HEK293T (cell line): ENCODE data around the gene SEC22C.

Source experiments
- CTCF ChIA-PET: fragments of 350-600 bp; formaldehyde crosslinking; extraction: SDS; loops from one replicate; lab custom pipeline; 2021; ENCODE audit warnings: antibody characterized with exemption, inconsistent platforms; lab: Yijun Ruan, JAX
- POLR2A ChIA-PET: fragments of 350-600 bp; formaldehyde crosslinking; extraction: SDS; loops from one replicate; lab custom pipeline; 2020; ENCODE audit warnings: antibody characterized with exemption, inconsistent platforms; lab: Yijun Ruan, JAX
- DNase-seq: peaks from one replicate; pipeline ENCODE4 v3.0.0; 2012; ENCODE audit warnings: mixed read lengths; ENCODE audit errors: extremely low spot score
- ARNT ChIP-seq: fragments of 450-650 bp; IDR thresholded peaks from 2 replicates; pipeline ENCODE4 v1.6.1; 2017; ENCODE audit warnings: mild to moderate bottlenecking
- BHLHE40 ChIP-seq: fragments of 450-650 bp; IDR thresholded peaks from 2 replicates; pipeline ENCODE4 v1.6.1; 2016; ENCODE audit warnings: mild to moderate bottlenecking, moderate library complexity, borderline replicate concordance
- CTBP1 ChIP-seq: fragments of 450-650 bp; IDR thresholded peaks from 2 replicates; pipeline ENCODE4 v1.6.1; 2016; ENCODE audit warnings: borderline replicate concordance
- ELF4 ChIP-seq: fragments of 450-650 bp; IDR thresholded peaks from 2 replicates; pipeline ENCODE4 v1.6.1; 2017; ENCODE audit warnings: antibody characterized with exemption
- FOXA1 ChIP-seq: fragments of 450-650 bp; IDR thresholded peaks from 2 replicates; pipeline ENCODE4 v1.6.1; 2016; ENCODE audit warnings: mild to moderate bottlenecking
- FOXK2 ChIP-seq: fragments of 450-650 bp; IDR thresholded peaks from 2 replicates; pipeline ENCODE4 v1.6.1; 2016; ENCODE audit warnings: mild to moderate bottlenecking
- FOXM1 ChIP-seq: fragments of 450-650 bp; IDR thresholded peaks from 2 replicates; pipeline ENCODE4 v1.6.1; 2017; ENCODE audit warnings: mild to moderate bottlenecking, borderline replicate concordance
- HDGF ChIP-seq: fragments of 450-650 bp; IDR thresholded peaks from 2 replicates; pipeline ENCODE4 v1.6.1; 2017; ENCODE audit warnings: antibody characterized with exemption, borderline replicate concordance
- L3MBTL2 ChIP-seq: fragments of 450-650 bp; conservative IDR thresholded peaks from 2 replicates; pipeline ENCODE4 v1.6.1; 2016; ENCODE audit warnings: mild to moderate bottlenecking
- LEF1 ChIP-seq: fragments of 450-650 bp; IDR thresholded peaks from 2 replicates; pipeline ENCODE4 v1.6.1; 2017; ENCODE audit warnings: mild to moderate bottlenecking, borderline replicate concordance
- NFRKB ChIP-seq: fragments of 450-650 bp; IDR thresholded peaks from 2 replicates; pipeline ENCODE4 v1.6.1; 2016; ENCODE audit warnings: mild to moderate bottlenecking, moderate library complexity
- SP1 ChIP-seq: fragments of 450-650 bp; IDR thresholded peaks from 2 replicates; pipeline ENCODE4 v1.6.1; 2017
- SUZ12 ChIP-seq: fragments of 450-650 bp; IDR thresholded peaks from 2 replicates; pipeline ENCODE4 v1.6.1; 2016; ENCODE audit warnings: mild to moderate bottlenecking
- TARDBP ChIP-seq: fragments of 450-650 bp; IDR thresholded peaks from 2 replicates; pipeline ENCODE4 v1.6.1; 2016
- ZNF384 ChIP-seq: fragments of 450-650 bp; IDR thresholded peaks from 2 replicates; pipeline ENCODE4 v1.6.1; 2016
- TF ChIP-seq, protein P1 (sequence below): fragments of 450-650 bp; IDR thresholded peaks from 2 replicates; pipeline ENCODE4 v1.6.1; 2016

The SEC22C gene

GRCh38 chr3:42501681-42502428 is 79.9 kb downstream of the SEC22C start:
- ChIA-PET CTCF (no interaction called here), POLR2A (interaction anchor here (0.8 to 1.1 kb wide), 8 partner anchors 10 to 98 kb away, joined by 3 to 5 read pairs (median 4); partner anchors contain the start of gene NKTR)
- peak; percentile 31; the same call in 1 of the 2 replicates for TF ChIP-seq L3MBTL2
- no peak for TF ChIP-seq SUZ12
- no peak for TF ChIP-seq TARDBP
- no peak for TF ChIP-seq HDGF
- TF ChIP-seq ZNF384, result no peak
- TF ChIP-seq FOXK2, result no peak
- no peak for TF ChIP-seq NFRKB
- TF ChIP-seq CTBP1, result no peak
- DNase-seq, result no peak

GRCh38 chr3:42501321-42501680 is 80.5 kb downstream of the SEC22C start:
- CTCF ChIA-PET, result no interaction called here
- no peak for TF ChIP-seq ARNT
- TF ChIP-seq ZNF384, result no peak
- no peak for TF ChIP-seq SP1
- TF ChIP-seq CTBP1, result no peak
- no peak for TF ChIP-seq ELF4
- TF ChIP-seq FOXA1, result no peak
- TF ChIP-seq BHLHE40, result no peak
- TF ChIP-seq TARDBP, result no peak
- TF ChIP-seq NFRKB, result no peak
- no peak for TF ChIP-seq L3MBTL2
- POLR2A ChIA-PET, result no interaction called here
- no peak for DNase-seq

- TF ChIP-seq ARNT, result no peak
- TF ChIP-seq L3MBTL2, result no peak
- TF ChIP-seq CTBP1, result no peak
- TF ChIP-seq HDGF, result no peak
- TF ChIP-seq SP1, result no peak
- no peak for TF ChIP-seq FOXA1
- TF ChIP-seq NFRKB, result no peak
- TF ChIP-seq SUZ12, result no peak
- TF ChIP-seq BHLHE40, result no peak
- TF ChIP-seq TARDBP, result no peak
- TF ChIP-seq FOXM1, result no peak
- ChIA-PET POLR2A (no interaction called here), CTCF (no interaction called here)
- DNase-seq, result no peak
These were observed 80.9 kb downstream of the SEC22C start for GRCh38 chr3:42500909-42501308.

- DNase-seq, result no peak
- CTCF ChIA-PET, result no interaction called here
- POLR2A ChIA-PET, result no interaction called here
These were observed 81.7 kb downstream of the SEC22C start for GRCh38 chr3:42500091-42500490.

DNA sequence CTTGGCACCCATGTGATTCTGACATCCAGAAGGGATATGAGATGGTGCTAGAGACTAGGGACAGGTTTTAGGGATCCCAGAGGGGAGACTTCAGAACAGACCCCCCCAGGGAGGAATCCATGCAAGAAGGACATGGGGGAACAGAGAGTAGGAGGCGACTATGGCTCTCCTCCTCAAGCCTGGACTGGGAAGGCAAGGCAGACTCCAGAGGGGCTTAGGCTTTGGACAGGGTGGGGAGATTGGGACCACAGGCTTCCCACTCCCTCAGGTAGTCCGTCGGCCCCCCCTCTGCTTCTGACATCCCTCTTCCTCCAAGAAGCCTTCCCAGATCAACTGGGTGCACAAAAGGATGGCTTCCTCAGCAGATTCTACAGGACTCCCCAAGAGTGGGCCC is 82.3 kb downstream of the SEC22C start:
- ChIA-PET CTCF (no interaction called here), POLR2A (no interaction called here)
- DNase-seq, result no peak
- TF ChIP-seq SP1, result no peak
- TF ChIP-seq NFRKB, result no peak
- TF ChIP-seq TARDBP, result no peak
- TF ChIP-seq, protein P1, sequence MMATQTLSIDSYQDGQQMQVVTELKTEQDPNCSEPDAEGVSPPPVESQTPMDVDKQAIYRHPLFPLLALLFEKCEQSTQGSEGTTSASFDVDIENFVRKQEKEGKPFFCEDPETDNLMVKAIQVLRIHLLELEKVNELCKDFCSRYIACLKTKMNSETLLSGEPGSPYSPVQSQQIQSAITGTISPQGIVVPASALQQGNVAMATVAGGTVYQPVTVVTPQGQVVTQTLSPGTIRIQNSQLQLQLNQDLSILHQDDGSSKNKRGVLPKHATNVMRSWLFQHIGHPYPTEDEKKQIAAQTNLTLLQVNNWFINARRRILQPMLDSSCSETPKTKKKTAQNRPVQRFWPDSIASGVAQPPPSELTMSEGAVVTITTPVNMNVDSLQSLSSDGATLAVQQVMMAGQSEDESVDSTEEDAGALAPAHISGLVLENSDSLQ, result no peak
- no peak for TF ChIP-seq CTBP1
- TF ChIP-seq HDGF, result no peak
- no peak for TF ChIP-seq FOXK2
- TF ChIP-seq BHLHE40, result no peak
- no peak for TF ChIP-seq ARNT
- no peak for TF ChIP-seq FOXM1
- no peak for TF ChIP-seq LEF1
- no peak for TF ChIP-seq L3MBTL2
- TF ChIP-seq SUZ12, result no peak

More at GRCh38 chr3:42500091-42500490, 81.7 kb downstream of the SEC22C start:
- TF ChIP-seq SP1, result no peak
- TF ChIP-seq FOXM1, result no peak
- no peak for TF ChIP-seq BHLHE40
- no peak for TF ChIP-seq TARDBP
- no peak for TF ChIP-seq FOXK2
- TF ChIP-seq ZNF384, result no peak
- TF ChIP-seq SUZ12, result no peak
- no peak for TF ChIP-seq NFRKB
- TF ChIP-seq ARNT, result no peak
- TF ChIP-seq L3MBTL2, result no peak
- TF ChIP-seq FOXA1, result no peak
- TF ChIP-seq, protein P1, result no peak
- TF ChIP-seq HDGF, result no peak
- TF ChIP-seq ELF4, result no peak
- no peak for TF ChIP-seq LEF1
- TF ChIP-seq CTBP1, result no peak

DNA sequence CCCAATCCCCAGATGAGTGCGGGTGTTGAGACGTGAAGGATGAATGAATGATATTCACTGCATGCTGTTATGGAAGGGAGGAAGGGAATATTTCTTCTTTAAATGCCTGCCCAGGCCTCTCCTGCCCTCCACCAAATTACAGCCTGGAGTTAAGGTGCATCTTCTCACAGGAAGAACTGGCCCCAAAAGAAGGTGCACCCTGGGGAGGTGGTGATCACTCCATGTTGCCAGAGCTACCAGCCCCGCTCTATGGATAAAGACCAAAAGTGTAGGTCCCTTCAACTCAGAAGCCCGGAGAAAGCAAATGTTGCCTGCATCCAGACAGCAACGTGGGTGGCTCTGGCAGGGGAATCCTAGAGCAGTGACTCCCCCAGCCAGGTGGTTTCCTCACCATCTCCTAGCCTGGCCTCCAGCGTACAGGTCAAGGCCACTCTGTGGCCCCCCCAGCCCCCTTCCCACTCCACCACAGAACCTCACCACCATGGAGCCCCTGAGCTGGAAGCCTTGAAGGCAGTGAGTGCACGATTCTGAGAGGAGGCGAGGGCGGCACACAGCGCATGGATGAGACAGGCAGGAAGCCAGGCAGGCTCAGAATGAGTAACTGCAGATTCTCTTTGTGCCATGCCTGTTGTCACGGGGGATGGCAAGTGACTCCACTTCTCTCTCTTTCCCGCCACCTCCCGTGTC is 82.8 kb downstream of the SEC22C start:
- no peak for DNase-seq

More for the DNA sequence above, 82.8 kb downstream of the SEC22C start:
- TF ChIP-seq SUZ12, result no peak
- TF ChIP-seq ARNT, result no peak
- TF ChIP-seq, protein P1, result no peak
- no peak for TF ChIP-seq CTBP1
- no peak for TF ChIP-seq L3MBTL2
- TF ChIP-seq FOXK2, result no peak
- no peak for TF ChIP-seq HDGF
- CTCF ChIA-PET, result no interaction called here
- POLR2A ChIA-PET, result no interaction called here
